Measurements from ENCODE around the gene ANKS1A. TPM values are rescaled to one million over a fixed set of nuclear protein-coding genes. Genes with fewer than 3 reads are reported as not detected.

The ANKS1A gene
- total and polyA plus RNA-seq, 2 of the 4 experiments (the other 2 are of a cell fraction): 7.2 to 7.5 TPM

- WGBS, 2 experiments (ENCODE audit: extremely low coverage in 2 of 2, insufficient read length in 1 of 2): no CpG with 5 or more reads among the region's 5 CpGs
- Histone ChIP-seq H3K23ac (ENCODE audit: low read depth, low read length) (no peak overlapping the region), H3K4me1 (ENCODE audit: control insufficient read depth, insufficient read depth, low read length) (peaks cover 21% of the 10 kb centered on the region), H3K4me3 (ENCODE audit: insufficient read depth, low read depth, low read length) (no peak overlapping the region), H3K9me3 (ENCODE audit: control insufficient read depth, insufficient read depth, low read length) (no peaks in the 10 kb centered on the region), H3K27me3 (ENCODE audit: control insufficient read depth, insufficient read depth, low read length) (no peaks in the 10 kb centered on the region), H2AK9ac (replicated peaks; ENCODE audit: low read depth, low read length, poor library complexity) (no peak overlapping the region), H3K4me2 (ENCODE audit: low read depth, low read length) (no peak overlapping the region), H2AK5ac (ENCODE audit: low read depth, low read length) (no peak overlapping the region), H3K27ac (ENCODE audit: insufficient read depth, low read length) (no peak overlapping the region), H3K56ac (ENCODE audit: extremely low read depth, insufficient read depth, low read length) (no peak overlapping the region), H3K18ac (ENCODE audit: low read depth, low read length) (no peak overlapping the region), H3K4ac (ENCODE audit: low read depth, low read length) (no peak overlapping the region), H2BK120ac (ENCODE audit: low read depth, low read length) (no peak overlapping the region), H3K36me3 (ENCODE audit: control insufficient read depth, insufficient read depth, low read length) (no peaks in the 10 kb centered on the region), H3K79me1 (ENCODE audit: low read depth in 1 of 2, low read length in 2 of 2) (peaks cover 14 to 25% of the 10 kb centered on the region in 2 experiments), H4K5ac (ENCODE audit: low read depth, low read length) (no peak overlapping the region), H2AFZ (replicated peaks; ENCODE audit: low read length, poor library complexity) (no peak overlapping the region), H3K14ac (replicated peaks; ENCODE audit: low read depth, low read length) (no peak overlapping the region), H4K91ac (ENCODE audit: insufficient read depth, low read depth, low read length) (no peak overlapping the region), H2BK20ac (ENCODE audit: low read depth, low read length) (no peak overlapping the region), H3K9ac (ENCODE audit: low read depth, low read length) (no peak overlapping the region), H2BK5ac (ENCODE audit: low read depth, low read length, poor library complexity, severe bottlenecking) (no peak overlapping the region), H4K8ac (ENCODE audit: low read depth in 2 of 2, low read length in 2 of 2) (no peak overlapping the region), H4K20me1 (ENCODE audit: insufficient read depth, low read length) (peaks cover 3% of the 10 kb centered on the region; the same call in 1 of the 2 replicates), H3K9me1 (ENCODE audit: insufficient read depth, low read length) (peaks cover 15% of the 10 kb centered on the region), H2BK15ac (ENCODE audit: low read depth, low read length) (no peak overlapping the region)
- dilution Hi-C loops (cut with HindIII; ENCODE audit: low sequenced_read_pairs, unreplicated experiment) (no loop called here), in situ Hi-C loops (cut with MboI; ENCODE audit: low sequenced_read_pairs) (no loop called here), intact Hi-C loops (cut with micrococcal nuclease) (no loop called here)
- no peak for DNase-seq
- ChIA-PET CTCF (no interaction called here), POLR2A (ENCODE audit: unreplicated experiment) (no interaction called here)
- no peak for ATAC-seq (ENCODE audit: low read depth)
- no peak for TF ChIP-seq MXI1 (IDR thresholded peaks at IDR 0.05; ENCODE audit: borderline replicate concordance, low read depth, low read length)
- BruUV-seq (replicated peaks): no TSS peak
Observed at GRCh38 chr6:35023091-35024000, 134.3 kb downstream of the ANKS1A start.

All from IMR-90 (cell line).